Endothelial cell of umbilical vein (primary cell): Measurements from ENCODE around the gene TRIM14. TPM values are rescaled to one million over a fixed set of nuclear protein-coding genes. Genes with fewer than 3 reads are reported as not detected.
"Not testable (repeated sequence)": the region's sequence is repeated elsewhere in the genome, so short reads cannot be mapped to it uniquely, and the experiment has no call there.

Source experiments
- BruUV-seq: library from RNA; stranded (reverse); fragments of 400-500 nt; replicated peaks from 2 replicates; lab custom pipeline; 2021; lab: Mats Ljungman, UMichigan
- CTCF ChIA-PET: fragments of 300-600, 350-600 bp; sonication (Branson Sonifier 250); formaldehyde crosslinking; loops from one replicate; lab custom pipeline; 2021; ENCODE audit warnings: antibody characterized with exemption, inconsistent platforms; lab: Charles Lee
- POLR2A ChIA-PET: fragments of 300-600, 350-600 bp; sonication (Branson Sonifier 250); formaldehyde crosslinking; loops from one replicate; lab custom pipeline; 2021; ENCODE audit warnings: antibody characterized with exemption, inconsistent platforms; lab: Charles Lee
- DNase-seq: peaks from one replicate; pipeline ENCODE4 v3.0.0-alpha.2; 2011; ENCODE audit warnings: low read depth, low spot score
- FAIRE-seq: peaks from 2 replicates; lab custom pipeline; 2011; peaks lifted over from hg19 to GRCh38; lab: Jason Lieb, UNC
- H2AFZ ChIP-seq: 2 replicates; pipeline ENCODE4 v1.6.0; 2012; ENCODE audit warnings: low read depth, low read length, control low read depth, inconsistent platforms
- H3K27ac ChIP-seq: 2 replicates; pipeline ENCODE4 v1.5.1; 2011; ENCODE audit warnings: low read depth, mild to moderate bottlenecking, control low read depth, low read length, moderate library complexity; ENCODE audit not compliant: insufficient read depth
- H3K27me3 ChIP-seq, 2 experiments: 2 replicates each; pipeline versions ENCODE4 v1.6.0 to v1.6.1; 2011; ENCODE audit warnings: low read length in 2 of 2, mixed read lengths in 1 of 2; ENCODE audit not compliant: control insufficient read depth in 2 of 2, insufficient read depth in 2 of 2
- H3K36me3 ChIP-seq, 2 experiments: 2 replicates in 1 of 2; 3 replicates in 1 of 2; pipeline ENCODE4 v1.5.1; 2011; ENCODE audit warnings: low read length in 2 of 2, mild to moderate bottlenecking in 1 of 2, moderate library complexity in 1 of 2; ENCODE audit not compliant: control insufficient read depth in 2 of 2, insufficient read depth in 2 of 2; ENCODE audit errors: extremely low read depth in 1 of 2
- H3K4me1 ChIP-seq: 3 replicates; pipeline ENCODE4 v1.5.1; 2011; ENCODE audit warnings: mild to moderate bottlenecking, low read length; ENCODE audit not compliant: control insufficient read depth, insufficient read depth; ENCODE audit errors: extremely low read depth
- H3K4me2 ChIP-seq: 2 replicates; pipeline ENCODE4 v1.6.1; 2011; ENCODE audit warnings: low read length, control low read depth, mixed read lengths; ENCODE audit not compliant: insufficient read depth
- H3K4me3 ChIP-seq, 3 experiments: fragments of 200-600 bp in 1 of 3; sonication (generic), shearing (Covaris generic) in 1 of 3; replicated peaks in 1 of 3; 2 replicates each; pipeline ENCODE4 v1.5.1; 2011 to 2016; ENCODE audit warnings: control low read depth in 3 of 3, low read length in 3 of 3, mild to moderate bottlenecking in 2 of 3, inconsistent platforms in 1 of 3, low read depth in 1 of 3, moderate library complexity in 1 of 3; ENCODE audit not compliant: insufficient read depth in 1 of 3
- H3K79me2 ChIP-seq: 2 replicates; pipeline ENCODE4 v1.6.0; 2012; ENCODE audit warnings: low read length, inconsistent platforms; ENCODE audit not compliant: control insufficient read depth, insufficient read depth
- H3K9ac ChIP-seq: replicated peaks from 2 replicates; pipeline ENCODE3; 2011; ENCODE audit warnings: low read length, control low read depth; ENCODE audit not compliant: insufficient read depth; ENCODE audit errors: extremely low read depth
- H3K9me1 ChIP-seq: replicated peaks from 3 replicates; pipeline ENCODE4 v1.6.0; 2011; ENCODE audit warnings: mild to moderate bottlenecking, low read length; ENCODE audit not compliant: control insufficient read depth, insufficient read depth; ENCODE audit errors: extremely low read depth
- H3K9me3 ChIP-seq: replicated peaks from 2 replicates; pipeline ENCODE4 v1.5.1; 2012; ENCODE audit warnings: low read length, inconsistent platforms; ENCODE audit not compliant: control insufficient read depth, insufficient read depth
- H4K20me1 ChIP-seq: replicated peaks from 2 replicates; pipeline ENCODE3; 2011; ENCODE audit warnings: mild to moderate bottlenecking, low read length; ENCODE audit not compliant: control insufficient read depth, insufficient read depth; ENCODE audit errors: extremely low read depth
- EZH2 ChIP-seq: IDR thresholded peaks from 2 replicates; pipeline ENCODE4 v1.6.1; 2012; ENCODE audit warnings: borderline replicate concordance, low read depth, mild to moderate bottlenecking, moderate library complexity, low read length, inconsistent platforms; ENCODE audit not compliant: severe bottlenecking
- FOS ChIP-seq: IDR thresholded peaks from 2 replicates; pipeline ENCODE4 v1.6.1; 2011; ENCODE audit warnings: mild to moderate bottlenecking, low read length, moderate library complexity, borderline replicate concordance; ENCODE audit not compliant: insufficient read depth
- GATA2 ChIP-seq: IDR thresholded peaks from 2 replicates; pipeline ENCODE4 v1.7.0; 2011; ENCODE audit warnings: low read depth, mild to moderate bottlenecking, moderate library complexity, mixed read lengths, low read length; ENCODE audit not compliant: insufficient read length, insufficient read depth
- JUN ChIP-seq: IDR thresholded peaks from 2 replicates; pipeline ENCODE4 v1.6.1; 2011; ENCODE audit warnings: borderline replicate concordance, low read depth; ENCODE audit not compliant: insufficient read length, insufficient read depth
- MYC ChIP-seq: IDR thresholded peaks from one replicate; pipeline ENCODE4 v1.6.1; 2011; ENCODE audit warnings: mild to moderate bottlenecking, low read depth, low read length
- POLR2A ChIP-seq: IDR thresholded peaks from 2 replicates; pipeline ENCODE4 v1.6.1; 2012; ENCODE audit warnings: low read depth, mild to moderate bottlenecking, control low read depth, low read length
- POLR2AphosphoS5 ChIP-seq: IDR thresholded peaks from 2 replicates; pipeline ENCODE4 v1.6.1; 2012; ENCODE audit warnings: low read depth, mild to moderate bottlenecking, control low read depth, low read length, moderate library complexity; ENCODE audit not compliant: insufficient read depth
- dilution Hi-C: fragments of 300-500 bp; cut with MboI; formaldehyde crosslinking; loops from one replicate; pipeline ENCODE4 v1.15.0; 2019; ENCODE audit warnings: low sequenced_read_pairs; ENCODE audit not compliant: extremely low pct_ligation_motif_present
- intact Hi-C: fragments of 100-400 bp; cut with micrococcal nuclease; formaldehyde crosslinking; loops from one replicate; pipeline ENCODE4 v1.10.0; 2022
- polyA plus RNA-seq, 4 experiments: library from polyadenylated mRNA; depleted of rRNA in 3 of 4; stranded (reverse) in 3 of 4; unstranded in 1 of 4; fragments of >200 nt; gene quantifications; 2 replicates each; pipeline versions ENCODE4 v1.2.1 to v1.2.3, GENCODE V29; 2011 to 2012; ENCODE audit warnings: missing spikeins in 1 of 4
- total RNA-seq: library from RNA; stranded (reverse); gene quantifications from 2 replicates; pipeline ENCODE4 v1.2.3, GENCODE V29; 2021
- TF ChIP-seq, protein P1 (sequence below): IDR thresholded peaks from 2 replicates; pipeline ENCODE4 v1.6.1; 2011; ENCODE audit not compliant: insufficient read depth, insufficient read length
- TF ChIP-seq, protein P2 (sequence below), 2 donors: IDR thresholded peaks; 1 replicate in 1 of 2; 2 replicates in 1 of 2; pipeline ENCODE4 v1.5.1; 2011; ENCODE audit warnings: low read length in 2 of 2, mild to moderate bottlenecking in 2 of 2, moderate library complexity in 2 of 2, control low read depth in 1 of 2, inconsistent platforms in 1 of 2, low read depth in 1 of 2; ENCODE audit not compliant: insufficient read depth in 1 of 2; ENCODE audit errors: extremely low read depth in 1 of 2

TRIM14 gene
- total and polyA plus RNA-seq, 2 donors (not counting 3 experiments of a cell fraction or from before 2014, with no cell fraction given): 4.8 to 10.7 TPM

DNA sequence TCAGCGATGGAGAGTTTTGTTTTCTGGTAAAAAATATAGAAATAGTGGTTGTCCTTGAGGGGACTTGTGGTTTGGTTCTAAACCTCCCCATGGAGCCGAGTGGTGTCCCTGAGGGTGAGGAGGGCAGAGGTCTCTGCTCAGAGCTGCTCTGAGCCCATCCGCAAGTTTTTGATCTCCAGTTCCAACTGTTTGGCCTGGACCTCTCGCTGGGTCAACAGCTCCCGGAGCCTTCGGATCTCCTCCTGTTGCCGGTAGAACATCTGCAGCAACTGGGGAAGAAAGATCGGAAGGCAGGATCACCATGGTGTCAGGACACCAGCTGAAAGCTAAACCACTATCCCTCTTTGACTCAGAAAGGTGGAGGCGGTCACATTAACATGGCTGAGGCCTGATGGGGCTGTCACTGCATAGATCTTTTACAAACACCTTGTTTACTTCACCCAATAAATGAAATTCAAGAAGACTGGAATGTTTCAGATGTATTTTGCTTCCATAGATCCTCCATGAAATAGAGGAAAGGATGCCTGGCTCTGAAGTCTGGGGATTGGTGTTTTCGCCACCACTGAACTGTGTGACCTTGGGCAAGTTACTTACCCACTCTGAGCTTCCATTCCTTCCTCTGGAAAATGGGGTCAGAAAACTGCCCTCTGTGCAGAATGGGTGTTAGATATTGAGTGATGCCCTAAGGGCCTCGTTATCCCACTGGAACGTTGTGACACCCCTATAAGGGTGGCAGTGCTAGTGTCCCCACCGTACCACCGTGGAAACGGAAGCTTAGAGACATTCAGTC, 5.8 kb upstream of the TRIM14 start:
- H3K36me3 ChIP-seq: no peaks in the 10 kb centered on the region
- H4K20me1 ChIP-seq: no peaks in the 10 kb centered on the region
- FAIRE-seq (no peak), DNase-seq (no peak)
- peaks cover 4% of the 10 kb centered on the region for H3K4me1 ChIP-seq
- TF ChIP-seq GATA2 (no peak), POLR2A (no peak), POLR2AphosphoS5 (no peak), EZH2 (no peak), JUN (no peak), MYC (no peak), FOS (no peak)
- TF ChIP-seq, protein P1, sequence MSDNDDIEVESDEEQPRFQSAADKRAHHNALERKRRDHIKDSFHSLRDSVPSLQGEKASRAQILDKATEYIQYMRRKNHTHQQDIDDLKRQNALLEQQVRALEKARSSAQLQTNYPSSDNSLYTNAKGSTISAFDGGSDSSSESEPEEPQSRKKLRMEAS: no peak
- TF ChIP-seq, protein P2, sequence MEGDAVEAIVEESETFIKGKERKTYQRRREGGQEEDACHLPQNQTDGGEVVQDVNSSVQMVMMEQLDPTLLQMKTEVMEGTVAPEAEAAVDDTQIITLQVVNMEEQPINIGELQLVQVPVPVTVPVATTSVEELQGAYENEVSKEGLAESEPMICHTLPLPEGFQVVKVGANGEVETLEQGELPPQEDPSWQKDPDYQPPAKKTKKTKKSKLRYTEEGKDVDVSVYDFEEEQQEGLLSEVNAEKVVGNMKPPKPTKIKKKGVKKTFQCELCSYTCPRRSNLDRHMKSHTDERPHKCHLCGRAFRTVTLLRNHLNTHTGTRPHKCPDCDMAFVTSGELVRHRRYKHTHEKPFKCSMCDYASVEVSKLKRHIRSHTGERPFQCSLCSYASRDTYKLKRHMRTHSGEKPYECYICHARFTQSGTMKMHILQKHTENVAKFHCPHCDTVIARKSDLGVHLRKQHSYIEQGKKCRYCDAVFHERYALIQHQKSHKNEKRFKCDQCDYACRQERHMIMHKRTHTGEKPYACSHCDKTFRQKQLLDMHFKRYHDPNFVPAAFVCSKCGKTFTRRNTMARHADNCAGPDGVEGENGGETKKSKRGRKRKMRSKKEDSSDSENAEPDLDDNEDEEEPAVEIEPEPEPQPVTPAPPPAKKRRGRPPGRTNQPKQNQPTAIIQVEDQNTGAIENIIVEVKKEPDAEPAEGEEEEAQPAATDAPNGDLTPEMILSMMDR (IDR thresholded peaks at IDR 0.05; ENCODE audit: extremely low read depth in 1 of 2, insufficient read depth in 1 of 2, low read depth in 1 of 2, low read length in 2 of 2): no peak
- no peak overlapping the region for H3K4me3 ChIP-seq
- no peaks in the 10 kb centered on the region for H3K9me3 ChIP-seq
- intact Hi-C loops: no loop called here
- CTCF ChIA-PET: no interaction called here
- H3K9ac ChIP-seq: no peak overlapping the region
- dilution Hi-C loops: no loop called here
- no peaks in the 10 kb centered on the region for H3K79me2 ChIP-seq
- H3K9me1 ChIP-seq: no peaks in the 10 kb centered on the region
- H3K4me2 ChIP-seq: no peak overlapping the region
- no peak overlapping the region for H2AFZ ChIP-seq
- BruUV-seq: no TSS peak
- H3K27me3 ChIP-seq: no peaks in the 10 kb centered on the region
- H3K27ac ChIP-seq: no peak overlapping the region
- POLR2A ChIA-PET: no interaction called here

DNA sequence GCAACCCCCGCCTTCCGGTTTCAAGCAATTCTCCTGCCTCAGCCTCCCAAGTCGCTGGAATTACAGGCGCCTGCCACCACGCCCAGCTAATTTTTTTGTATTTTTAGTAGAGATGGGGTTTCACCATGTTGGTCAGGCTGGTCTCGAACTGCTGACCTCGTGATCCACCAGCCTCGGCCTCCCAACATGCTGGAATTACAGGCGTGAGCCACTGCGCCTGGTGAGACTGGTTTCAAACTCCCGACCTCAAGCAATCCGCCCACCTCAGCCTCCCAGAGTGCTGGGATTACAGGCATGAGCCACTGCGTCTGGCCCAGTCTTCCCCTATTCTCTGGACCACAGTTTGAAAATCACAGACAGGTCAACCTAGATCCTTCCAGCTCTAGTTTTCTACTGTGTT, 5.1 kb upstream of the TRIM14 start:
- H3K9ac ChIP-seq, POLR2A ChIA-PET, intact Hi-C loops, BruUV-seq, H3K9me1 ChIP-seq, H3K4me2 ChIP-seq, H3K4me1 ChIP-seq, H4K20me1 ChIP-seq, DNase-seq, H3K27ac ChIP-seq, H3K9me3 ChIP-seq, H3K27me3 ChIP-seq, H2AFZ ChIP-seq, H3K36me3 ChIP-seq, dilution Hi-C loops, CTCF ChIA-PET, H3K79me2 ChIP-seq, FAIRE-seq, H3K4me3 ChIP-seq: not testable (repeated sequence)
